Transverse colon (tissue), 4 donors: ENCODE results near the gene GPC1. TPM values are rescaled to one million over a fixed set of nuclear protein-coding genes. Genes with fewer than 3 reads are reported as not detected.
"Not testable (repeated sequence)": the region's sequence is repeated elsewhere in the genome, so short reads cannot be mapped to it uniquely, and the experiment has no call there.

ENCODE experiments used
- DNase-seq: peaks from one replicate; pipeline ENCODE4 v3.0.0-alpha.2; 2019
- H3K27ac ChIP-seq, 4 donors: fragments of 200-600 bp; sonication (generic); 2 replicates each; pipeline ENCODE4 v1.5.1; 2016 to 2018; ENCODE audit warnings: inconsistent platforms in 4 of 4
- H3K27me3 ChIP-seq: fragments of 200-600 bp; sonication (generic); 2 replicates; pipeline ENCODE4 v1.5.1; 2017; ENCODE audit warnings: inconsistent platforms
- H3K36me3 ChIP-seq, 4 donors: fragments of 200-600 bp; sonication (generic); 2 replicates each; pipeline ENCODE4 v1.5.1; 2017 to 2019; ENCODE audit warnings: inconsistent platforms in 4 of 4
- H3K4me1 ChIP-seq, 4 donors: fragments of 200-600 bp; sonication (generic); 2 replicates each; pipeline ENCODE4 v1.5.1; 2017 to 2020; ENCODE audit warnings: inconsistent platforms in 4 of 4
- H3K4me3 ChIP-seq, 4 donors: fragments of 200-600 bp; sonication (generic); 1 replicate in 1 of 4; 2 replicates in 3 of 4; pipeline versions ENCODE4 v1.5.1 to v1.6.1; 2017 to 2019; ENCODE audit warnings: inconsistent platforms in 4 of 4
- H3K9me3 ChIP-seq, 2 donors: fragments of 200-600 bp; sonication (generic); 2 replicates each; pipeline ENCODE4 v1.5.1; 2017 to 2019; ENCODE audit warnings: inconsistent platforms in 2 of 2
- EP300 ChIP-seq: sonication (generic); formaldehyde crosslinking; IDR thresholded peaks from one replicate; pipeline ENCODE4 v1.6.1; 2017; ENCODE audit warnings: antibody characterized with exemption, low read depth
- POLR2A ChIP-seq: fragments of 450-650 bp; IDR thresholded peaks from one replicate; pipeline ENCODE4 v1.6.1; 2016; ENCODE audit warnings: antibody characterized with exemption, mild to moderate bottlenecking, moderate library complexity
- POLR2AphosphoS5 ChIP-seq, 3 donors: sonication (generic); formaldehyde crosslinking; IDR thresholded peaks; one replicate each; pipeline ENCODE4 v1.6.1; 2016; ENCODE audit warnings: antibody characterized with exemption in 3 of 3
- WGBS, 2 donors: methylation state at CpG; one replicate each; pipeline ENCODE4 v1.1.5; 2018; ENCODE audit warnings: low coverage in 1 of 2; 5-methylcytosine and 5-hydroxymethylcytosine counted together
- in situ Hi-C, 4 donors: fragments of 200-750 bp; cut with MboI; loops; one replicate each; pipeline versions ENCODE4 v1.15.0 to v1.15.1; 2017; ENCODE audit warnings: low sequenced_read_pairs in 3 of 4, low pct_ligation_motif_present in 1 of 4, low pct_unique_long_range_greater_than_20kb in 1 of 4
- intact Hi-C: fragments of 100-400 bp; cut with DNase I; formaldehyde crosslinking; loops from one replicate; pipeline ENCODE4 v1.15.1; 2023; ENCODE audit warnings: low total_unique reads
- total RNA-seq, 4 donors: library from RNA; depleted of rRNA; stranded (reverse); fragments of >200 nt; gene quantifications; one replicate each; pipeline ENCODE4 v1.1.0, GENCODE V29; 2016
- TF ChIP-seq, protein P1 (sequence below), 5 experiments: fragments of 200-600 bp in 3 of 5; fragments of 450-650 bp in 2 of 5; sonication (generic) in 3 of 5; IDR thresholded peaks; 1 replicate in 2 of 5; 2 replicates in 3 of 5; pipeline ENCODE4 v1.5.1; 2016 to 2017; ENCODE audit warnings: antibody characterized with exemption in 5 of 5, inconsistent platforms in 3 of 5, mild to moderate bottlenecking in 2 of 5, moderate library complexity in 1 of 5

Gene GPC1
- total RNA-seq, 4 donors from 2014 or later = 10.4 to 31.8 (median 18.0) TPM

DNA sequence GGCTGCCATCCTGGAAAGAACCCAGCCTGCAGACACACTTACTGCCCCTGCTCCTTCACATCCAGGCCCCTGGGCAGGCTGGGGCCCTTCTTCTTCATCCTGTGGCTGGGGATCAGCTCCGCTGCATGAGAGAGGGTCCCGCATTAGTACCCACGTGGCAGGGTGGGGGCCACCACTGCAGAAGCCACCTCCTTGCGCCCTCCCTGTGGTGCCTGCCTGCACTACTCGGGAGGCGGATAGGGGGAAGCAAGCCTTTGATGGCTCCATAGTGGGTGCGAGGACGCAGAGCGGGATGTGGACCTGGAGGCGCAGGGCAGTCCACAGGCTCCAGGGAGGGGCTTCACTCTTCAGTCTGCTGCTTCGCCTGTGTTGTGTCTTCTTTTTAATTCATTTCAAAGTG is 46.7 kb downstream of the GPC1 start:
- Histone ChIP-seq H3K4me3 (no peak overlapping the region), H3K27me3 (no peaks in the 10 kb centered on the region), H3K9me3 (no peaks in the 10 kb centered on the region), H3K27ac (no peak overlapping the region), H3K36me3 (no peaks in the 10 kb centered on the region), H3K4me1 (no peaks in the 10 kb centered on the region)
- no peak for TF ChIP-seq POLR2AphosphoS5 (IDR thresholded peaks at IDR 0.05)
- TF ChIP-seq POLR2A = no peak
- TF ChIP-seq, protein P1, sequence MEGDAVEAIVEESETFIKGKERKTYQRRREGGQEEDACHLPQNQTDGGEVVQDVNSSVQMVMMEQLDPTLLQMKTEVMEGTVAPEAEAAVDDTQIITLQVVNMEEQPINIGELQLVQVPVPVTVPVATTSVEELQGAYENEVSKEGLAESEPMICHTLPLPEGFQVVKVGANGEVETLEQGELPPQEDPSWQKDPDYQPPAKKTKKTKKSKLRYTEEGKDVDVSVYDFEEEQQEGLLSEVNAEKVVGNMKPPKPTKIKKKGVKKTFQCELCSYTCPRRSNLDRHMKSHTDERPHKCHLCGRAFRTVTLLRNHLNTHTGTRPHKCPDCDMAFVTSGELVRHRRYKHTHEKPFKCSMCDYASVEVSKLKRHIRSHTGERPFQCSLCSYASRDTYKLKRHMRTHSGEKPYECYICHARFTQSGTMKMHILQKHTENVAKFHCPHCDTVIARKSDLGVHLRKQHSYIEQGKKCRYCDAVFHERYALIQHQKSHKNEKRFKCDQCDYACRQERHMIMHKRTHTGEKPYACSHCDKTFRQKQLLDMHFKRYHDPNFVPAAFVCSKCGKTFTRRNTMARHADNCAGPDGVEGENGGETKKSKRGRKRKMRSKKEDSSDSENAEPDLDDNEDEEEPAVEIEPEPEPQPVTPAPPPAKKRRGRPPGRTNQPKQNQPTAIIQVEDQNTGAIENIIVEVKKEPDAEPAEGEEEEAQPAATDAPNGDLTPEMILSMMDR (IDR thresholded peaks at IDR 0.05) = no peak
- no peak for TF ChIP-seq EP300
- in situ Hi-C loops (no loop called here), intact Hi-C loops (no loop called here)
- 94% methylated on average over 11 of the region's 11 CpGs; no CpG with 5 or more reads in 1 of the 2 donors for WGBS, 2 donors
- DNase-seq = no peak

DNA sequence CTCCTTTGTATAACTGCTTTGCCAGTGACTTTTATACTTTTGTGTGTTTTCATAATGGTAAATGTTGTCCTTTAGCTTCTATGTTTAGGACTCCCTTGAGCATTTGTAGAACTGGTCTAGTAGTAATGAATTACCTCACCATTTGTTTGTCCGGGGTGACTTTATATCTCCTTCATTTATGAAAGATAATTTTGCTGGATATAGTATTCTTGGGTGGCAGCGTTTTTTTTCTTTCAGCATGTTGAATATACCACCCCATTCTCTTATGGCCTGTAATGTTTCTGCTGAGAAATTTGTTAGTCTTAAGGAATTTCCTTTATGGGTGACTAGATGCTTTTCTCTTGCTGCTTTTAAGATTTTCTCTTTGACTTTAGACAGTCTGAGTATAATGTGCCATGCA is 56.0 kb downstream of the GPC1 start:
- Histone ChIP-seq H3K27ac (no peak overlapping the region), H3K36me3 (no peaks in the 10 kb centered on the region), H3K4me3 (no peak overlapping the region), H3K9me3 (peaks cover 34 to 37% of the 10 kb centered on the region in 2 donors), H3K27me3 (no peaks in the 10 kb centered on the region), H3K4me1 (no peaks in the 10 kb centered on the region)
- intact Hi-C loops = no loop called here
- in situ Hi-C loops = no loop called here
- no peak for DNase-seq
- WGBS, 2 donors = 56 to 94% methylated on average over 2 of the region's 2 CpGs
- TF ChIP-seq EP300 (no peak), POLR2A (no peak), POLR2AphosphoS5 (IDR thresholded peaks at IDR 0.05) (no peak)
- TF ChIP-seq, protein P1 (IDR thresholded peaks at IDR 0.05) = no peak

DNA sequence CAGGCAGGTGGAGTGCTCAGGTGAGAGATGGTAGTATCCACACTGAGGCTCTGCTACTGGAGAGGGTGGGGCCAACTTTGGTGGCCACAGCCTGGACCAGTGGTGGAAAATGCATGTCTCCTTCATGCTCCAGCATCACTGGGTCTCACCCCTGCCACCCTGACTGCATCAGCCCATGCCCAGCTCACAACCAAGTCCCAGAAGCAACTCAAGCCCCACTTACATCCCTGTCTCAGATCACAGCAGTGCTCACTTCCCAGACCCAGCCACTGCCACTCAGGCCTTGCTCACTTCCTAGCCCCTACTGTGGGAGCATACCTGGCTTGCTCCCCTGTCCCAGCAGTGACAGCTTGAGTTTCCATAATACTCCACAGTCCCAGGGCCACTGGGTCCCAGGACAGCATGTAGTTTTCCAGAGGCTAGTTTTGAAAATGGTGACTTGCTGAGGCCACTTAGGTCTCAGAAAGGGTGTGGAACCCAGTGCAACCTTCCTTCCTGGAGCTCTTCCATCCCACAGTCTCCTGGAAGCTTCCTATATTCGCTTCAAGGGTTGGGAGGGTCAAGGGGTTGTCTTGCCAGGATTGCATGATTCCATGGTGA is 58.8 kb downstream of the GPC1 start:
- Histone ChIP-seq H3K4me3 (no peak overlapping the region), H3K9me3 (peaks cover 23% of the 10 kb centered on the region in 2 donors), H3K4me1 (no peaks in the 10 kb centered on the region), H3K36me3 (no peaks in the 10 kb centered on the region), H3K27ac (no peak overlapping the region), H3K27me3 (no peaks in the 10 kb centered on the region)
- WGBS, 2 donors = 92% methylated on average over 1 of the region's 1 CpG; no CpG with 5 or more reads in 1 of the 2 donors
- TF ChIP-seq POLR2AphosphoS5 (IDR thresholded peaks at IDR 0.05) = no peak
- TF ChIP-seq, protein P1 (IDR thresholded peaks at IDR 0.05) = no peak
- no peak for TF ChIP-seq EP300
- no peak for TF ChIP-seq POLR2A
- intact Hi-C loops (no loop called here), in situ Hi-C loops (no loop called here)
- no peak for DNase-seq

- intact Hi-C loops = loop anchor here (5.0 kb wide), 1 partner anchor 537 kb away; no protein-coding TSS in a partner anchor
- H3K27me3 ChIP-seq, DNase-seq, H3K36me3 ChIP-seq, H3K27ac ChIP-seq, in situ Hi-C loops, H3K4me3 ChIP-seq, H3K4me1 ChIP-seq: not testable (repeated sequence)
- peaks cover 19% of the 10 kb centered on the region in 2 donors for H3K9me3 ChIP-seq
- TF ChIP-seq, protein P1 (IDR thresholded peaks at IDR 0.05) = peak in 2 of 5 experiments; percentile 7 to 13
- 89 to 90% methylated on average over 3 to 11 of the region's 11 CpGs for WGBS, 2 donors
Measured at GRCh38 chr2:240494942-240495341, 59.5 kb downstream of the GPC1 start.

DNA sequence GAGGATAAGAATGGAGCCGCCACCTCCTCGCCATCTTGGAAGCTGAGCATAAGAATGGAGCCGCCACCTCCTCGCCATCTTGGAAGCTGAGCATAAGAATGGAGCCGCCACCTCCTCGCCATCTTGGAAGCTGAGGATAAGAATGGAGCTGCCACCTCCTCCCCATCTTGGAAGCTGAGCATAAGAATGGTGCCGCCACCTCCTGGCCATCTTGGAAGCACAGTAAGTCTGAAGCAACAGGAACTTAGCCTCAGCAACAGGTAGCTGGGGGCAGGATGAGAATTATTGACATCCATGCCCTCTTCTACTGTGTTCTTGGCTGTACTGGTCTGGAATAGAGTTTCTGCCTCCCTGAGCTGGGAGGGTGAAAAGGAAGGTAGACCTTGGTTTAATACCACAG is 61.6 kb downstream of the GPC1 start:
- H3K27ac ChIP-seq, H3K36me3 ChIP-seq, H3K9me3 ChIP-seq, H3K4me3 ChIP-seq, H3K4me1 ChIP-seq, DNase-seq, in situ Hi-C loops, H3K27me3 ChIP-seq: not testable (repeated sequence)
- intact Hi-C loops = loop anchor here (5.0 kb wide), 1 partner anchor 535 kb away; no protein-coding TSS in a partner anchor
- 94 to 100% methylated on average over 1 to 7 of the region's 7 CpGs for WGBS, 2 donors
